Measurements from ENCODE around the gene LYRM9. TPM values are rescaled to one million over a fixed set of nuclear protein-coding genes. Genes with fewer than 3 reads are reported as not detected.

Gene LYRM9
- total and polyA plus RNA-seq, 12 donors = 18.7 to 116 (median 36.2) TPM

- intact Hi-C loops (cut with DNase I) = no loop called here
- Histone ChIP-seq H3K4me1 (replicated peaks in 1 of 2) (peaks cover 10 to 13% of the 10 kb centered on the region in 2 donors), H3K27ac (no peak overlapping the region), H3K9me3 (replicated peaks in 1 of 3) (no peaks in the 10 kb centered on the region), H3K27me3 (no peaks in the 10 kb centered on the region), H3K36me3 (replicated peaks in 1 of 2) (no peaks in the 10 kb centered on the region), H3K4me3 (no peak overlapping the region)
- peak in 1 of 7 donors; percentile 2 for DNase-seq
- WGBS, 4 donors = 79 to 81% (median 81%) methylated on average over 5 of the region's 5 CpGs
- TF ChIP-seq, protein P1, sequence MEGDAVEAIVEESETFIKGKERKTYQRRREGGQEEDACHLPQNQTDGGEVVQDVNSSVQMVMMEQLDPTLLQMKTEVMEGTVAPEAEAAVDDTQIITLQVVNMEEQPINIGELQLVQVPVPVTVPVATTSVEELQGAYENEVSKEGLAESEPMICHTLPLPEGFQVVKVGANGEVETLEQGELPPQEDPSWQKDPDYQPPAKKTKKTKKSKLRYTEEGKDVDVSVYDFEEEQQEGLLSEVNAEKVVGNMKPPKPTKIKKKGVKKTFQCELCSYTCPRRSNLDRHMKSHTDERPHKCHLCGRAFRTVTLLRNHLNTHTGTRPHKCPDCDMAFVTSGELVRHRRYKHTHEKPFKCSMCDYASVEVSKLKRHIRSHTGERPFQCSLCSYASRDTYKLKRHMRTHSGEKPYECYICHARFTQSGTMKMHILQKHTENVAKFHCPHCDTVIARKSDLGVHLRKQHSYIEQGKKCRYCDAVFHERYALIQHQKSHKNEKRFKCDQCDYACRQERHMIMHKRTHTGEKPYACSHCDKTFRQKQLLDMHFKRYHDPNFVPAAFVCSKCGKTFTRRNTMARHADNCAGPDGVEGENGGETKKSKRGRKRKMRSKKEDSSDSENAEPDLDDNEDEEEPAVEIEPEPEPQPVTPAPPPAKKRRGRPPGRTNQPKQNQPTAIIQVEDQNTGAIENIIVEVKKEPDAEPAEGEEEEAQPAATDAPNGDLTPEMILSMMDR (IDR thresholded peaks at IDR 0.05) = no peak
- TF ChIP-seq POLR2A (IDR thresholded peaks at IDR 0.05) = no peak
These were observed 11.6 kb upstream of the LYRM9 start for GRCh38 chr17:27904534-27905446.

DNA sequence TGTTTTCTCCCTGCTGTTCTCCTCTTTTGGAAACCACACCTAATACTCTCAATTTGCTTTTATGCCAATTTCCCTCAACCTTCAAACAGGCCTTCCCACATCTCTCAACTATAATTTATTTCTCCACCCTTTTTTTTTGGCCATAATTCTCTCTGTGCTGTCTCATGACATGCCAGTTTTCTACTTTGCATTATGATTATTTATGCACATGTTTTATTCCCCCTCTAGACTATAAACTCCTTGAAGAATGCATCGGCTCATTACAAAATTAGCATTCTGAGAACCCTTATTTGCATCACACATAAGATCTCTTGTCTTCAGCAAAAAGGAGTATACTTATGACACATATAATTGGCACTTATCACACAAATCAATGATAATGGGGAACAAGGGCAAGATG, 10.9 kb upstream of the LYRM9 start:
- H3K4me1 ChIP-seq (replicated peaks in 1 of 2) = peaks cover 10 to 13% of the 10 kb centered on the region in 2 donors
- H3K4me3 ChIP-seq = no peak overlapping the region
- no peak overlapping the region for H3K27ac ChIP-seq
- 84 to 94% (median 86%) methylated on average over 1 of the region's 1 CpG for WGBS, 4 donors
- no peaks in the 10 kb centered on the region for H3K9me3 ChIP-seq (replicated peaks in 1 of 3)
- no peaks in the 10 kb centered on the region for H3K36me3 ChIP-seq (replicated peaks in 1 of 2)
- intact Hi-C loops (cut with DNase I) = no loop called here
- DNase-seq = no peak
- no peaks in the 10 kb centered on the region for H3K27me3 ChIP-seq
- TF ChIP-seq, protein P1 (IDR thresholded peaks at IDR 0.05) = no peak

GRCh38 chr17:27899525-27899924, 6.4 kb upstream of the LYRM9 start:
- DNase-seq = no peak
- no peaks in the 10 kb centered on the region for H3K36me3 ChIP-seq (replicated peaks in 1 of 2)
- intact Hi-C loops (cut with DNase I) = loop anchor here in 1 of 2 donors (10.0 kb wide), 2 partner anchors 145 to 355 kb away; partner anchors contain the start of gene NLK
- 80 to 89% (median 88%) methylated on average over 3 of the region's 3 CpGs for WGBS, 4 donors
- H3K9me3 ChIP-seq (replicated peaks in 1 of 3) = no peaks in the 10 kb centered on the region
- TF ChIP-seq, protein P1 (IDR thresholded peaks at IDR 0.05) = no peak
- no peak for TF ChIP-seq POLR2A (IDR thresholded peaks at IDR 0.05)
- no peaks in the 10 kb centered on the region for H3K27me3 ChIP-seq
- peaks cover 0 to under 1% of the 10 kb centered on the region in 2 donors for H3K4me1 ChIP-seq (replicated peaks in 1 of 2)
- H3K27ac ChIP-seq = no peak overlapping the region
- H3K4me3 ChIP-seq = no peak overlapping the region

DNA sequence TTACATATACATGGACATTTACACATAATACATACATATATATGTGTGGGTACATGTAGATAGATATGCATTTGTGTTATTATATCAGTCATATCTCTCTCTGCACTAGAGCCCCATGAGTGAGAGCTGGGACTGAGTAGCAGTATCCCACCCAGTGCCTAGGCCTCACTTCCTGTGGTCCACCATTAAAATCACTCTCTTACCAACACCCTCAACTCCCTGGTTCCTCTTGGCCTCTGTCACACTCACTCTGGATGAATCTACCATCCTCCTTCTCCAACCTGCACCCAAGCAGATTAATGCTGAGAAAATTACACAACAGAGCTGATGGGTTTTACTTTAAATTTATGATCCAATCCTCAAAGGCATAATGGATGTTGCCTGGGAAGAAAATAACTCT, 4.9 kb upstream of the LYRM9 start:
- DNase-seq = no peak
- no peak for TF ChIP-seq POLR2A (IDR thresholded peaks at IDR 0.05)
- Histone ChIP-seq H3K9me3 (replicated peaks in 1 of 3) (no peaks in the 10 kb centered on the region), H3K27ac (no peak overlapping the region), H3K36me3 (replicated peaks in 1 of 2) (no peaks in the 10 kb centered on the region), H3K27me3 (no peaks in the 10 kb centered on the region), H3K4me3 (no peak overlapping the region), H3K4me1 (replicated peaks in 1 of 2) (peaks cover 0 to 13% of the 10 kb centered on the region in 2 donors)
- intact Hi-C loops (cut with DNase I) = loop anchor here in 1 of 2 donors (10.0 kb wide), 2 partner anchors 147 to 357 kb away; partner anchors contain the start of gene NLK

Measured in adrenal gland (tissue), 12 donors.